ENCODE results near the gene ENO2.

ENO2 gene

GRCh38 chr12:6960593-6961277, 46.4 kb downstream of the ENO2 start:
- DNase-seq (ENCODE audit: extremely low read depth, low read depth): no peak
- peak; percentile 19 for TF ChIP-seq CTCF (IDR thresholded peaks at IDR 0.05; ENCODE audit: low read depth, low read length)

- no peak for TF ChIP-seq CTCF (IDR thresholded peaks at IDR 0.05; ENCODE audit: low read depth, low read length)
- DNase-seq (ENCODE audit: extremely low read depth, low read depth): no peak
These were observed 46.9 kb downstream of the ENO2 start for GRCh38 chr12:6961278-6961694.

- peak; percentile 59 for TF ChIP-seq CTCF (IDR thresholded peaks at IDR 0.05; ENCODE audit: low read depth, low read length)
- peak; percentile 42 for DNase-seq (ENCODE audit: extremely low read depth, low read depth)
These were observed 47.4 kb downstream of the ENO2 start for GRCh38 chr12:6961695-6962284.

- no peak for TF ChIP-seq CTCF (IDR thresholded peaks at IDR 0.05; ENCODE audit: low read depth, low read length)
- DNase-seq (ENCODE audit: extremely low read depth, low read depth): no peak
These were observed 48.1 kb downstream of the ENO2 start for GRCh38 chr12:6962285-6963015.

GRCh38 chr12:6963016-6963731, 48.8 kb downstream of the ENO2 start:
- no peak for DNase-seq (ENCODE audit: extremely low read depth, low read depth)
- no peak for TF ChIP-seq CTCF (IDR thresholded peaks at IDR 0.05; ENCODE audit: low read depth, low read length)

GRCh38 chr12:6963791-6964413, 49.5 kb downstream of the ENO2 start:
- no peak for TF ChIP-seq CTCF (IDR thresholded peaks at IDR 0.05; ENCODE audit: low read depth, low read length)
- DNase-seq (ENCODE audit: extremely low read depth, low read depth): no peak

Measured in AG09319 (cell line).